CD14-positive monocyte (primary cell): ENCODE results near the gene MAMDC2. TPM values are rescaled to one million over a fixed set of nuclear protein-coding genes. Genes with fewer than 3 reads are reported as not detected.

Experiments used
- DNase-seq, 3 donors: peaks; one replicate each; pipeline ENCODE4 v3.0.0-alpha.2; 2011 to 2022
- H2AFZ ChIP-seq: 2 replicates; pipeline ENCODE4 v1.6.0; 2012; ENCODE audit warnings: mild to moderate bottlenecking, low read depth, low read length, inconsistent platforms; ENCODE audit not compliant: insufficient read depth, poor library complexity, severe bottlenecking
- H3K27ac ChIP-seq, 2 donors: 1 replicate in 1 of 2; 2 replicates in 1 of 2; pipeline ENCODE4 v1.5.1; 2012 to 2013; ENCODE audit warnings: low read length in 2 of 2, control low read depth in 1 of 2, inconsistent platforms in 1 of 2, low read depth in 1 of 2, mild to moderate bottlenecking in 1 of 2
- H3K27me3 ChIP-seq, 2 donors: one replicate each; pipeline versions ENCODE4 v1.6.0 to v1.6.1; 2011 to 2013; ENCODE audit warnings: low read length in 2 of 2; ENCODE audit not compliant: control insufficient read depth in 2 of 2, insufficient read depth in 2 of 2
- H3K36me3 ChIP-seq, 2 donors: replicated peaks in 1 of 2; 1 replicate in 1 of 2; 2 replicates in 1 of 2; pipeline versions ENCODE4 v1.5.1 to v1.6.1; 2012 to 2013; ENCODE audit warnings: low read length in 2 of 2, control low read depth in 1 of 2, inconsistent platforms in 1 of 2, mild to moderate bottlenecking in 1 of 2; ENCODE audit not compliant: insufficient read depth in 2 of 2, control insufficient read depth in 1 of 2
- H3K4me1 ChIP-seq, 2 donors: 1 replicate in 1 of 2; 2 replicates in 1 of 2; pipeline versions ENCODE4 v1.5.1 to v1.6.1; 2012 to 2013; ENCODE audit warnings: low read length in 2 of 2, control low read depth in 1 of 2, inconsistent platforms in 1 of 2, mild to moderate bottlenecking in 1 of 2, moderate library complexity in 1 of 2; ENCODE audit not compliant: insufficient read depth in 2 of 2, control insufficient read depth in 1 of 2
- H3K4me2 ChIP-seq: replicated peaks from 2 replicates; pipeline ENCODE3; 2012; ENCODE audit warnings: low read length, moderate library complexity, mild to moderate bottlenecking; ENCODE audit not compliant: poor library complexity, severe bottlenecking; ENCODE audit errors: extremely low read depth
- H3K4me3 ChIP-seq, 3 experiments: fragments of 200-600 bp in 1 of 3; sonication (generic) in 1 of 3; replicated peaks in 1 of 3; 1 replicate in 2 of 3; 2 replicates in 1 of 3; pipeline ENCODE4 v1.5.1; 2011 to 2013; ENCODE audit warnings: low read length in 3 of 3, mild to moderate bottlenecking in 3 of 3, control low read depth in 2 of 3, low read depth in 2 of 3, inconsistent platforms in 1 of 3, moderate library complexity in 1 of 3
- H3K79me2 ChIP-seq: 2 replicates; pipeline ENCODE4 v1.6.0; 2012; ENCODE audit warnings: mild to moderate bottlenecking, control low read depth, inconsistent platforms, low read length, moderate library complexity; ENCODE audit not compliant: insufficient read depth
- H3K9ac ChIP-seq: 2 replicates; pipeline ENCODE4 v1.6.0; 2017; ENCODE audit warnings: low read length, mild to moderate bottlenecking; ENCODE audit not compliant: insufficient read depth, poor library complexity, severe bottlenecking
- H3K9me3 ChIP-seq, 2 donors: replicated peaks in 1 of 2; 1 replicate in 1 of 2; 2 replicates in 1 of 2; pipeline versions ENCODE4 v1.5.1 to v1.6.1; 2012 to 2013; ENCODE audit warnings: low read length in 2 of 2, control low read depth in 1 of 2; ENCODE audit not compliant: control insufficient read depth in 1 of 2, insufficient read depth in 1 of 2
- H4K20me1 ChIP-seq: 2 replicates; pipeline ENCODE4 v1.6.0; 2012; ENCODE audit warnings: mild to moderate bottlenecking, low read length, control low read depth, moderate library complexity; ENCODE audit not compliant: insufficient read depth
- H3K27ac Mint-ChIP-seq, 7 donors: one replicate each; pipeline ENCODE4 v1.8.0; 2020; ENCODE audit warnings: mild to moderate bottlenecking in 7 of 7, mixed read lengths in 7 of 7, moderate library complexity in 6 of 7, inconsistent platforms in 2 of 7
- H3K27me3 Mint-ChIP-seq, 3 donors: one replicate each; pipeline ENCODE4 v1.8.0; 2021 to 2022; ENCODE audit warnings: low read depth in 3 of 3, mild to moderate bottlenecking in 3 of 3, mixed read lengths in 3 of 3, moderate library complexity in 3 of 3, inconsistent platforms in 1 of 3
- H3K36me3 Mint-ChIP-seq, 2 donors: one replicate each; pipeline ENCODE4 v1.8.0; 2020; ENCODE audit warnings: mixed read lengths in 2 of 2, inconsistent platforms in 1 of 2, mild to moderate bottlenecking in 1 of 2
- H3K4me1 Mint-ChIP-seq: one replicate; pipeline ENCODE4 v1.8.0; 2020; ENCODE audit warnings: mild to moderate bottlenecking, mixed read lengths
- H3K4me3 Mint-ChIP-seq, 2 donors: one replicate each; pipeline ENCODE4 v1.8.0; 2020; ENCODE audit warnings: mild to moderate bottlenecking in 2 of 2, mixed read lengths in 2 of 2, moderate library complexity in 1 of 2
- H3K9me3 Mint-ChIP-seq, 7 donors: one replicate each; pipeline ENCODE4 v1.8.0; 2020 to 2022; ENCODE audit warnings: mixed read lengths in 7 of 7, mild to moderate bottlenecking in 6 of 7, moderate library complexity in 6 of 7, inconsistent platforms in 2 of 7
- WGBS: methylation state at CpG from one replicate; pipeline ENCODE4 v1.1.5; 2013; ENCODE audit warnings: missing lambda C conversion rate; ENCODE audit not compliant: insufficient coverage; 5-methylcytosine and 5-hydroxymethylcytosine counted together
- intact Hi-C, 2 donors: fragments of 100-400 bp; cut with micrococcal nuclease; formaldehyde crosslinking; loops; one replicate each; pipeline versions ENCODE4 v1.15.0 to v1.15.1; 2023
- polyA plus RNA-seq, 3 donors: library from polyadenylated mRNA; depleted of rRNA in 1 of 3; unstranded in 2 of 3; stranded (reverse) in 1 of 3; fragments of 300-500 nt in 2 of 3; fragments of >200 nt in 1 of 3; fragmentation: Illumina TruSeq in 2 of 3; gene quantifications; 1 replicate in 2 of 3; 2 replicates in 1 of 3; pipeline ENCODE4 v1.2.3, GENCODE V29; 2012 to 2021
- TF ChIP-seq, protein P1 (sequence below): fragments of 200-600 bp; IDR thresholded peaks from one replicate; pipeline ENCODE4 v1.8.0; 2022; ENCODE audit warnings: antibody characterized with exemption, mild to moderate bottlenecking

Gene MAMDC2
- polyA plus RNA-seq, 3 donors = 0.05 to 0.09 TPM; not detected in 1

- Histone ChIP-seq H3K79me2 (no peaks in the 10 kb centered on the region), H3K36me3 (no peaks in the 10 kb centered on the region), H3K27me3 (no peaks in the 10 kb centered on the region), H2AFZ (no peak overlapping the region), H3K9ac (no peak overlapping the region), H3K4me3 (no peak overlapping the region), H3K4me2 (no peak overlapping the region), H3K27ac (no peak overlapping the region), H3K4me1 (peaks cover 5 to 9% of the 10 kb centered on the region in 2 donors), H3K9me3 (no peaks in the 10 kb centered on the region), H4K20me1 (no peaks in the 10 kb centered on the region)
- H3K27ac Mint-ChIP-seq = peak overlapping the region in 1 of 7 donors; percentile 81
- no peaks in the 10 kb centered on the region for H3K36me3 Mint-ChIP-seq
- H3K4me3 Mint-ChIP-seq = no peak overlapping the region
- TF ChIP-seq, protein P1, sequence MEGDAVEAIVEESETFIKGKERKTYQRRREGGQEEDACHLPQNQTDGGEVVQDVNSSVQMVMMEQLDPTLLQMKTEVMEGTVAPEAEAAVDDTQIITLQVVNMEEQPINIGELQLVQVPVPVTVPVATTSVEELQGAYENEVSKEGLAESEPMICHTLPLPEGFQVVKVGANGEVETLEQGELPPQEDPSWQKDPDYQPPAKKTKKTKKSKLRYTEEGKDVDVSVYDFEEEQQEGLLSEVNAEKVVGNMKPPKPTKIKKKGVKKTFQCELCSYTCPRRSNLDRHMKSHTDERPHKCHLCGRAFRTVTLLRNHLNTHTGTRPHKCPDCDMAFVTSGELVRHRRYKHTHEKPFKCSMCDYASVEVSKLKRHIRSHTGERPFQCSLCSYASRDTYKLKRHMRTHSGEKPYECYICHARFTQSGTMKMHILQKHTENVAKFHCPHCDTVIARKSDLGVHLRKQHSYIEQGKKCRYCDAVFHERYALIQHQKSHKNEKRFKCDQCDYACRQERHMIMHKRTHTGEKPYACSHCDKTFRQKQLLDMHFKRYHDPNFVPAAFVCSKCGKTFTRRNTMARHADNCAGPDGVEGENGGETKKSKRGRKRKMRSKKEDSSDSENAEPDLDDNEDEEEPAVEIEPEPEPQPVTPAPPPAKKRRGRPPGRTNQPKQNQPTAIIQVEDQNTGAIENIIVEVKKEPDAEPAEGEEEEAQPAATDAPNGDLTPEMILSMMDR = no peak
- 100% methylated on average over 1 of the region's 1 CpG for WGBS
- DNase-seq = no peak
- H3K9me3 Mint-ChIP-seq = peaks cover 0 to 3% (median 0%) of the 10 kb centered on the region in 7 donors
- H3K27me3 Mint-ChIP-seq = no peaks in the 10 kb centered on the region
- H3K4me1 Mint-ChIP-seq = peaks cover 18% of the 10 kb centered on the region
- intact Hi-C loops = no loop called here
These were observed 18.1 kb downstream of the MAMDC2 start for GRCh38 chr9:70061776-70062175.

DNA sequence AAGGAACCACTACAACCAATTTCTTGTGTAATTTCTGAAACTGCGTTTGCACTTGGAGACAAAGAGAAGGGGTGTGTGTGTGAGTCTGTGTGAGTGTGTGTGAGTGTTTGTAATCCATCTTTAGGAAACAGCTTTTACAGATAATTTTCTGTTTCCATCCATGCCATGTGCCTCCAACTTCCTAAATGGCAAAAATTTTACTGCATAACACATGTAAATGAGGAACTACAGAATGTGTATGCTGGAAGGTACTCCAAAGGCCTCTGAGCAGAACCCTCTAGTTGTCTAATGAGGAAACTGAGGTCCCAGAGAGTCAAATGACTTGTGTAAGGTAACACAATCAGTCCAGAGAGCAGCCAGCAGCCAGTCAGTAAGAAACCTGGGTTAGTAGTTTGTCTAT lies 20.8 kb downstream of the MAMDC2 start:
- Histone ChIP-seq H4K20me1 (no peaks in the 10 kb centered on the region), H3K4me3 (no peak overlapping the region), H3K27me3 (no peaks in the 10 kb centered on the region), H3K79me2 (no peaks in the 10 kb centered on the region), H2AFZ (no peak overlapping the region), H3K4me1 (peaks cover 5 to 9% of the 10 kb centered on the region in 2 donors), H3K27ac (no peak overlapping the region), H3K4me2 (no peak overlapping the region), H3K36me3 (no peaks in the 10 kb centered on the region), H3K9ac (no peak overlapping the region), H3K9me3 (no peaks in the 10 kb centered on the region)
- Mint-ChIP-seq H3K4me1 (peaks cover 18% of the 10 kb centered on the region), H3K4me3 (no peak overlapping the region), H3K9me3 (peaks cover 0 to 3% (median 0%) of the 10 kb centered on the region in 7 donors), H3K27ac (peak overlapping the region in 1 of 7 donors; percentile 8), H3K27me3 (no peaks in the 10 kb centered on the region), H3K36me3 (no peaks in the 10 kb centered on the region)
- no CpG with 5 or more reads among the region's 1 CpG for WGBS
- TF ChIP-seq, protein P1 = no peak
- peak in 2 of 3 donors; percentile 6 to 7 for DNase-seq
- intact Hi-C loops = no loop called here
